ENCODE data around the gene SLC27A2. TPM values are rescaled to one million over a fixed set of nuclear protein-coding genes. Genes with fewer than 3 reads are reported as not detected.

SLC27A2 gene
- total RNA-seq, 4 donors from 2014 or later = 0.44 to 10.9 (median 1.7) TPM

GRCh38 chr15:50202003-50202402 is 20.0 kb downstream of the SLC27A2 start:
- no peak for TF ChIP-seq CTCF (IDR thresholded peaks at IDR 0.05; ENCODE audit: low read depth)

- no peak for TF ChIP-seq CTCF (IDR thresholded peaks at IDR 0.05; ENCODE audit: low read depth)
Observed at GRCh38 chr15:50206020-50206419, 24.0 kb downstream of the SLC27A2 start.

- TF ChIP-seq CTCF (IDR thresholded peaks at IDR 0.05; ENCODE audit: low read depth) = no peak
Observed at GRCh38 chr15:50209809-50210208, 27.8 kb downstream of the SLC27A2 start.

- no peak for TF ChIP-seq CTCF (IDR thresholded peaks at IDR 0.05; ENCODE audit: low read depth)
Observed at GRCh38 chr15:50210462-50211157, 28.6 kb downstream of the SLC27A2 start.

GRCh38 chr15:50218291-50218690 is 36.3 kb downstream of the SLC27A2 start:
- no peak for TF ChIP-seq CTCF (IDR thresholded peaks at IDR 0.05; ENCODE audit: low read depth)

GRCh38 chr15:50218691-50219090 is 36.7 kb downstream of the SLC27A2 start:
- no peak for TF ChIP-seq CTCF (IDR thresholded peaks at IDR 0.05; ENCODE audit: low read depth)

GRCh38 chr15:50219820-50220219 is 37.8 kb downstream of the SLC27A2 start:
- no peak for TF ChIP-seq CTCF (IDR thresholded peaks at IDR 0.05; ENCODE audit: low read depth)

Data from subcutaneous adipose tissue (tissue), 4 donors.